Psoas muscle (tissue), 8 donors: ENCODE data around the gene GRIK1. TPM values are rescaled to one million over a fixed set of nuclear protein-coding genes. Genes with fewer than 3 reads are reported as not detected.

Experiments
- ATAC-seq, 4 donors: fragments of 200-7000 bp; cut with Tn5 transposase; one replicate each; pipeline ENCODE4 v1.9.1; 2020; ENCODE audit warnings: moderate library complexity in 3 of 4, mild to moderate bottlenecking in 2 of 4
- DNase-seq, 2 donors: peaks; one replicate each; pipeline ENCODE4 v3.0.0-alpha.2; 2020
- H3K27ac ChIP-seq: fragments of 200-600 bp; one replicate; pipeline ENCODE4 v1.8.0; 2022
- H3K27me3 ChIP-seq, 3 donors: fragments of 200-600 bp in 1 of 3; one replicate each; pipeline versions ENCODE4 v1.6.1 to v1.8.0; 2013 to 2022; ENCODE audit warnings: low read length in 2 of 3, mild to moderate bottlenecking in 2 of 3, moderate library complexity in 1 of 3; ENCODE audit not compliant: insufficient read depth in 3 of 3
- H3K36me3 ChIP-seq, 2 donors: fragments of 200-600 bp in 1 of 2; one replicate each; pipeline versions ENCODE4 v1.6.1 to v1.8.0; 2013 to 2022; ENCODE audit warnings: low read depth in 1 of 2, mild to moderate bottlenecking in 1 of 2, moderate library complexity in 1 of 2; ENCODE audit not compliant: insufficient read depth in 1 of 2
- H3K4me1 ChIP-seq: fragments of 200-600 bp; one replicate; pipeline ENCODE4 v1.8.0; 2022
- H3K4me3 ChIP-seq: fragments of 200-600 bp; one replicate; pipeline ENCODE4 v1.8.0; 2022; ENCODE audit warnings: mild to moderate bottlenecking
- H3K9me3 ChIP-seq: fragments of 200-600 bp; one replicate; pipeline ENCODE4 v1.8.0; 2022
- WGBS, 3 donors: extraction: QIAGEN DNeasy Blood & Tissue Kit; methylation state at CpG; one replicate each; pipeline versions ENCODE4 v1.1.6 to v1.1.7; 2013; 5-methylcytosine and 5-hydroxymethylcytosine counted together
- intact Hi-C, 2 donors: fragments of 100-400 bp; cut with DNase I; formaldehyde crosslinking; loops; one replicate each; pipeline versions ENCODE4 v1.11.0 to v1.14.2; 2022
- polyA plus RNA-seq, 3 donors: library from polyadenylated mRNA; stranded (reverse); fragments of 200-250 nt; gene quantifications; one replicate each; pipeline ENCODE4 v1.2.3, GENCODE V29; 2013
- total RNA-seq, 4 donors: library from RNA; stranded (reverse); fragmentation: NEBNext Ultra II Directional in 2 of 4; extraction: Animal tissue kit (Norgen Biotek cat#: 25700) in 2 of 4; gene quantifications; one replicate each; pipeline versions ENCODE4 v1.2.1 to v1.2.4, GENCODE V29; 2021 to 2023
- TF ChIP-seq, protein P1 (sequence below): fragments of 200-600 bp; IDR thresholded peaks from one replicate; pipeline ENCODE4 v1.8.0; 2022; ENCODE audit warnings: antibody characterized with exemption
- donor health status: healthy with polysubstance abuse.
- donor health status: DM: no; HTN: no; CAD: no; lungs with moderate emphysema.
- donor health status: Bipolar disorder and iron deficiency.
- donor health status: healthy.
- donor health status: DM: yes; HTN: yes; CAD: no.
- donor health status: DM: no; HTN: no; CAD: no.
- donor health status: DM: no; HTN: no; CAD: no.
- donor health status: DM: yes; HTN: yes; CAD: no.

GRIK1 gene
- total and polyA plus RNA-seq, 7 donors, result 0.01 to 0.04 TPM; not detected in 5

DNA sequence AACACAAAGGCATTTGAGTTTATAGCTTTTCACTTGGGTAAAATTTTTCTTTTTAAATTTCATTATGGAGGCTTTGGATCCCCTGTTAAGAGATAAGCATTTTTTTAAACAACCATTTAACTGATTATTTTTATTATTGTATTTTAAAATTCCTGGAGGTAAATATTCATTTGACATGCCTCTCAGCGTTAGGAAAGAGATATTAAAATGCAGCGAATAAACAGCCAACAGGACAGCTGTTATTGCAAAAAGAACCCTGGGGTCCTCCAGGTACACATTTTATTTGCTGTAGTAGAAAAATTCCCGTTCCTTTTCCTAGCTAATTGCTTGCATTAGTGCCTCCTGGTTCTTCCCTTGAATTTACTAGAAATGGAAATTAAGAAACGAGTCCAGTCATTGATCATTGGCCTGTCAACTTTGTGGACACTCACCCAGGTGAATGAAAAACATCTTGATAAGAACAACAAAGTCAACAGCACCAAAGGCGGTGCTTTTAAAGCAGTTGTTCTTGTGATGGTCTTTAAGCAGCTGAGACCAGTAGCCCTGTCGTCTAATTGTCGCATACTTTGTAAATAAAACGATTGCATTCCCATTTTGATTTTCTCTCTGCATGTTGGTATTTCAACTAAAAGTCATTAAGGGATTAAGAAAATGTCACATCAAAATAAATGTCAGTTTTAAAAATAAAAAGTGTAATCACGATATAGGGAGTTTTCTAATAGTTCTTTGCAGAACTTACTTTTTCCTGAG, 282.4 kb downstream of the GRIK1 start:
- 70 to 75% (median 72%) methylated on average over 9 of the region's 9 CpGs for WGBS, 3 donors
- H3K27ac ChIP-seq, result peak overlapping the region; percentile 24
- ATAC-seq, result no peak
- intact Hi-C loops, result no loop called here
- TF ChIP-seq, protein P1, sequence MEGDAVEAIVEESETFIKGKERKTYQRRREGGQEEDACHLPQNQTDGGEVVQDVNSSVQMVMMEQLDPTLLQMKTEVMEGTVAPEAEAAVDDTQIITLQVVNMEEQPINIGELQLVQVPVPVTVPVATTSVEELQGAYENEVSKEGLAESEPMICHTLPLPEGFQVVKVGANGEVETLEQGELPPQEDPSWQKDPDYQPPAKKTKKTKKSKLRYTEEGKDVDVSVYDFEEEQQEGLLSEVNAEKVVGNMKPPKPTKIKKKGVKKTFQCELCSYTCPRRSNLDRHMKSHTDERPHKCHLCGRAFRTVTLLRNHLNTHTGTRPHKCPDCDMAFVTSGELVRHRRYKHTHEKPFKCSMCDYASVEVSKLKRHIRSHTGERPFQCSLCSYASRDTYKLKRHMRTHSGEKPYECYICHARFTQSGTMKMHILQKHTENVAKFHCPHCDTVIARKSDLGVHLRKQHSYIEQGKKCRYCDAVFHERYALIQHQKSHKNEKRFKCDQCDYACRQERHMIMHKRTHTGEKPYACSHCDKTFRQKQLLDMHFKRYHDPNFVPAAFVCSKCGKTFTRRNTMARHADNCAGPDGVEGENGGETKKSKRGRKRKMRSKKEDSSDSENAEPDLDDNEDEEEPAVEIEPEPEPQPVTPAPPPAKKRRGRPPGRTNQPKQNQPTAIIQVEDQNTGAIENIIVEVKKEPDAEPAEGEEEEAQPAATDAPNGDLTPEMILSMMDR, result no peak
- H3K36me3 ChIP-seq, result no peaks in the 10 kb centered on the region
- H3K4me3 ChIP-seq, result no peak overlapping the region
- DNase-seq, result no peak
- no peaks in the 10 kb centered on the region for H3K9me3 ChIP-seq
- no peaks in the 10 kb centered on the region for H3K27me3 ChIP-seq
- H3K4me1 ChIP-seq, result no peaks in the 10 kb centered on the region

DNA sequence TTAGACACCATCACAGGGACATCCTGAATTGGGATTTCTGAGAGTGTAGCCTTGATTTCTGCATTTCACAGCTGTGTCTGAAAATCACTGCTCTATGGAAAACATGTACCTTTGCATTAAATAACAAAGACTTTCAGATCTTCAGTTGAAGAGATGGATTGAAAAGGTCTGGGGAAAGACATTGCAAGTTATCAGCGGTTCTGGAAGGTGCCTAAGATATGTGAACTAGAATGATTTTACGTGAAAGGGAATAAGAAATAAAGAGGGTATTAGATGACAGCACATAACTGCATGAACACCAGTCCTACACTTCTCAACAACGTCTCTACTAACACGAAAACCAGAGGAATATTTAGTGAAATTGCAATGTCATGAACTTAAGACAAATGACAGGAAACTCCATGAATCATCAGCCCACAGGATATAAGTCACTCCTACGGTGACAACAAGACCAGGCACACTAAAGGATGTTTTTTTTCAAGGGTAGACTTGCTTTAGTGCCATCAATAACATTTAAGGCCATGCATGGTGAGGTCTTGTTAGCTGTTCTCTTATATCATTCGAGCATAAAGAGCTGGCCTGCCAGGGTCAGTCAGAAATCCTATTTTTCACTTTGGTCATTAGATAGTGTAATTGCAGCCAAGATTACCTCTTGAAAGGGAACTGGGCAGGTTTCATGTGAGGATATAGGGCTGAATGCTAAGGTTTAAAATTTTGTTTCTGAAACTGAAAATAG, 283.1 kb downstream of the GRIK1 start:
- intact Hi-C loops, result no loop called here
- H3K4me3 ChIP-seq, result no peak overlapping the region
- ATAC-seq (peak in 3 of 4 donors; percentile 33 to 56 (median 45)), DNase-seq (no peak)
- no peaks in the 10 kb centered on the region for H3K9me3 ChIP-seq
- TF ChIP-seq, protein P1, result no peak
- H3K4me1 ChIP-seq, result no peaks in the 10 kb centered on the region
- 35 to 44% (median 35%) methylated on average over 6 of the region's 6 CpGs for WGBS, 3 donors
- H3K36me3 ChIP-seq, result no peaks in the 10 kb centered on the region
- no peaks in the 10 kb centered on the region for H3K27me3 ChIP-seq
- H3K27ac ChIP-seq, result peak overlapping the region; percentile 24

DNA sequence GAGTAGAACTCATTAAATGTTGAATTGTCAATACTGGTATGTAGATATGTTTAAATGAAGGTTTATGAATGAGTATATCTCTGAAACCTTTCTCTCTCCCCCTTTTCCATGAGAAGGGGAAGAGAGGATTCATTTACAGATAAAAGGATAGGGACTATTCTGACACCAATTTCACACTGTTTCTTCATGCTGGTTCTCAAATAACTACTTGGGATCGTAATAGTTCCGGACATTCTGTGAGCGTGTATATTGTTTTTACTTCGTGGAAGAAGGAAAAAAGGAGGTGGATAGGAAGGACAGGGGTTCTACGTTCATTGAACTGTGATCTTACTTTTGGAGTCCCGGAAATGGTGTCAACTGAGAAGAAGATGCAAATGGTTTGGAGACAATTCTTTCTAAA, 284.2 kb downstream of the GRIK1 start:
- H3K27ac ChIP-seq, result no peak overlapping the region
- 70 to 84% (median 75%) methylated on average over 6 of the region's 6 CpGs for WGBS, 3 donors

DNA sequence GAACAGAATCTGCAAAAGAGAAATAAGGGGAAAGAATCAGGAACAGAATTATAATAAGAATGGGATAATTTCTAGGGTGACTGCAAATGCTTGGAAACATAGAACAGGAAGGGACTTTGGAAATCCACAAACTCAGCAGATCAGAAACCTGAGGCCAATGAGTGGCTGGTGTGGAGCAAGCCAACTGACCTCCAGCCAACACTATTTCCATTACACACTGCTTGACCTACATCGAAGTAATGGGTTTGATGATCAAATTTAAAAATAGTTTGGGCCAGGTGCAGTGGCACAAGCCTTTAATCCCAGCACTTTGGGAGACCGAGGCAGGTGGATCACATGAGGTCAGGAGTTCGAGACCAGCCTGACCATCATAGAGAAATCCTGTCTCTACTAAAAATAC, 284.9 kb downstream of the GRIK1 start:
- no peak overlapping the region for H3K4me3 ChIP-seq
- no peaks in the 10 kb centered on the region for H3K27me3 ChIP-seq
- peak overlapping the region; percentile 7 for H3K27ac ChIP-seq
- H3K36me3 ChIP-seq, result no peaks in the 10 kb centered on the region
- WGBS, 3 donors, result 26 to 44% (median 31%) methylated on average over 3 of the region's 3 CpGs
- H3K9me3 ChIP-seq, result no peaks in the 10 kb centered on the region
- TF ChIP-seq, protein P1, result no peak
- peak; percentile 58 to 83 (median 65) for ATAC-seq
- H3K4me1 ChIP-seq, result no peaks in the 10 kb centered on the region
- intact Hi-C loops, result no loop called here
- DNase-seq, result no peak

More for the DNA sequence above, 284.2 kb downstream of the GRIK1 start:
- ATAC-seq (no peak), DNase-seq (no peak)
- H3K9me3 ChIP-seq, result no peaks in the 10 kb centered on the region
- H3K27me3 ChIP-seq, result no peaks in the 10 kb centered on the region
- no peaks in the 10 kb centered on the region for H3K36me3 ChIP-seq
- intact Hi-C loops, result no loop called here
- TF ChIP-seq, protein P1, result no peak
- H3K4me1 ChIP-seq, result no peaks in the 10 kb centered on the region
- no peak overlapping the region for H3K4me3 ChIP-seq
